ENCODE results near the gene HRCT1. TPM values are rescaled to one million over a fixed set of nuclear protein-coding genes. Genes with fewer than 3 reads are reported as not detected.
"Not testable (repeated sequence)": the region's sequence is repeated elsewhere in the genome, so short reads cannot be mapped to it uniquely, and the experiment has no call there.

Gene HRCT1
- total RNA-seq, 2 donors from 2014 or later, result 43.1 to 65.0 TPM

DNA sequence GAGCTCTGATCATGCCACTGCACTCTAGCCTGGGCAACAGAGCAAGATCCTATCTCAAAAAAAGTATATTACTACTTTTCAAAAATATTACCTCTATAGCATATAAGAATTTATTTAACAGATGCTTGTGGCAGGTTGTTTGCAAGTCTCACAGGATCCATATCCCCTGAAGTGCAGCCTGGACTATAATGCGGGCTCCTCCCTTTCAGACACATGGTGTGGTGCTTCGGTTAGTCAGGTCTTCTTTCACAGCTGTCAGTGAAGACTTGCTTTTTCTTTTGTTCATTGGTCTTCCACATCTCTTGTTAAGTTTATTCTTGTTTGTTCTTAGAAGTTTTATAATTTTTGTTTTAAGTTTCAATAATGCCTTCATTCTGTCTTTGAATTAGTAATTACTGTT, 9.4 kb upstream of the HRCT1 start:
- H3K4me1 ChIP-seq, result no peaks in the 10 kb centered on the region
- no peak overlapping the region for H3K4me3 ChIP-seq
- intact Hi-C loops (cut with DNase I), result loop anchor here (5.0 kb wide), 1 partner anchor 126 kb away; no protein-coding TSS in a partner anchor
- H3K9ac ChIP-seq (ENCODE audit: low read depth in 2 of 2, low read length in 2 of 2), result no peak overlapping the region
- H3K27ac ChIP-seq, result no peak overlapping the region
- TF ChIP-seq, protein P1, sequence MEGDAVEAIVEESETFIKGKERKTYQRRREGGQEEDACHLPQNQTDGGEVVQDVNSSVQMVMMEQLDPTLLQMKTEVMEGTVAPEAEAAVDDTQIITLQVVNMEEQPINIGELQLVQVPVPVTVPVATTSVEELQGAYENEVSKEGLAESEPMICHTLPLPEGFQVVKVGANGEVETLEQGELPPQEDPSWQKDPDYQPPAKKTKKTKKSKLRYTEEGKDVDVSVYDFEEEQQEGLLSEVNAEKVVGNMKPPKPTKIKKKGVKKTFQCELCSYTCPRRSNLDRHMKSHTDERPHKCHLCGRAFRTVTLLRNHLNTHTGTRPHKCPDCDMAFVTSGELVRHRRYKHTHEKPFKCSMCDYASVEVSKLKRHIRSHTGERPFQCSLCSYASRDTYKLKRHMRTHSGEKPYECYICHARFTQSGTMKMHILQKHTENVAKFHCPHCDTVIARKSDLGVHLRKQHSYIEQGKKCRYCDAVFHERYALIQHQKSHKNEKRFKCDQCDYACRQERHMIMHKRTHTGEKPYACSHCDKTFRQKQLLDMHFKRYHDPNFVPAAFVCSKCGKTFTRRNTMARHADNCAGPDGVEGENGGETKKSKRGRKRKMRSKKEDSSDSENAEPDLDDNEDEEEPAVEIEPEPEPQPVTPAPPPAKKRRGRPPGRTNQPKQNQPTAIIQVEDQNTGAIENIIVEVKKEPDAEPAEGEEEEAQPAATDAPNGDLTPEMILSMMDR (IDR thresholded peaks at IDR 0.05), result no peak
- DNase-seq, result no peak
- no peaks in the 10 kb centered on the region for H3K9me3 ChIP-seq
- no peaks in the 10 kb centered on the region for H3K36me3 ChIP-seq
- H3K27me3 ChIP-seq, result no peaks in the 10 kb centered on the region

DNA sequence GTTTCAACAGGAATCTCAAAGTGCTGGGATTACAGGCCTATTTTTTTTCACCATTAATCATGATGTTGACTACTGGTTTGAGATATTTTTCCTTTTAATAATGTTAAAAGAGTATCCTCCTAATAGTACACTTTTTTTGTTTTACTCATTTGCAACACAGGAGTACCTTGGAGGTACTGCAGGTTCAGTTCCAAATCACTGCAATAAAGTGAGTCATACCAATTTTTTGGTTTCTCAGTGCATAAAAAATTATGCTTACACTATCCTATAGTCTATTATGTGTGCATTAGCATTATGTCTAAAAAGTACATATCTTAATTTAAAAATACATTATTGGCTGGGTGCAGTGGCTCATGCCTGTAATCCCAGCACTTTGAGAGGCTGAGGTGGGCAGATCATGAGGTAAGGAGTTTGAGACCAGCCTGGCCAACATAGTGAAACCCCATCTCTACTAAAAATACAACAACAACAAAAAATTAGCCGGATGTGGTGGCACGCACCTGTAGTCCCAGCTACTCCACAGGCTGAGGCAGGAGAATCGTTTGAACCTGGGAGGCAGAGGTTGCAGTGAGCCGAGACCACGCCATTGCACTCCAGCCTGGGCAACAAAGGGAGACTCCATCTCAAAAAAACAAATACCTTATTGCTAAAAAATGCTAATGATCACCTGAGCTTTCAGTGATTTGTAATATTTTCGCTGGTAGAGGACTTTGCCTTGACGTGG, 8.5 kb upstream of the HRCT1 start:
- H3K9ac ChIP-seq (ENCODE audit: low read depth in 2 of 2, low read length in 2 of 2); H3K4me1 ChIP-seq; H3K9me3 ChIP-seq; DNase-seq; H3K27ac ChIP-seq; H3K4me3 ChIP-seq; H3K36me3 ChIP-seq; H3K27me3 ChIP-seq: not testable (repeated sequence)
- intact Hi-C loops (cut with DNase I), result loop anchor here (5.0 kb wide), 1 partner anchor 125 kb away; no protein-coding TSS in a partner anchor

DNA sequence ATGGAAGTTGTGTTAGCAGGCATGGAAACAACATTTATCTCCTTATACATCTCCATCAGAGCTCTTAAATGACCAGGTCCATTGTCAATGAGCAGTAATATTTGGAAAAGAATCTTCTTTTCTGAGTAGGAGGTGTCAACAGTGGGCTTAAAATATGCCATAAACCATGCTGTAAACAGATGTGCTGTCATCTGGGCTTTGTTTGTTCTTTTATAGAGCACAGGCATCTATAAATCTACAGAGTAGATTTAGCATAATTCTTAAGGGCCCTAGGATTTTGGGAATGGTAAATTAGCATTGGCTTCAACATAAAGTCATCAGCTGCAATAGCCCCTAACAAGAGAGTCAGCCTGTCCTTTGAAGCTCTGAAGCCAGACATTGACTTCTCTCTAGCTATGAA, 7.7 kb upstream of the HRCT1 start:
- no peaks in the 10 kb centered on the region for H3K9me3 ChIP-seq
- TF ChIP-seq, protein P1 (IDR thresholded peaks at IDR 0.05), result no peak
- H3K36me3 ChIP-seq, result no peaks in the 10 kb centered on the region
- no peak for DNase-seq
- no peak overlapping the region for H3K27ac ChIP-seq
- H3K4me1 ChIP-seq, result no peaks in the 10 kb centered on the region
- intact Hi-C loops (cut with DNase I), result loop anchor here (5.0 kb wide), 1 partner anchor 124 kb away; no protein-coding TSS in a partner anchor
- no peak overlapping the region for H3K9ac ChIP-seq (ENCODE audit: low read depth in 2 of 2, low read length in 2 of 2)
- H3K27me3 ChIP-seq, result no peaks in the 10 kb centered on the region
- no peak overlapping the region for H3K4me3 ChIP-seq

DNA sequence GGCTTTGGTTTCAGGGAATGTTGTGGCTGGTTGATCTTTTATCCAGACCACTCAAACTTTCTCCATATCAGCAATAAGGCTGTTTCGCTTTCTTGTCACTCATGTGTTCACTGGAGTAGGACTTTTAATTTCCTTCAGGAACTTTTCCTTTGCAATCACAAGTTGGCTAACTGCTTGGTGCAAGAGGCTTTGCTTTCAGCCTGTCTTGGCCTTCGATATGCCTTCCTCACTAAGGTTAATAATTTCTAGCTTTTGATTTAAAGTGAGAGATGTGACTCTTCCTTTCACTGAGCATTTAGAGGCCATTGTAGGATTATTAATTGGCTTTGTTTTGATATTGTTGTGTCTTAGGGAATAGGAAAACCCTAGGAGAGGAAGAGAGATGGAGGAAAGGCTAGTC, 7.0 kb upstream of the HRCT1 start:
- Histone ChIP-seq H3K27me3 (no peaks in the 10 kb centered on the region), H3K4me1 (no peaks in the 10 kb centered on the region), H3K36me3 (no peaks in the 10 kb centered on the region), H3K4me3 (no peak overlapping the region), H3K27ac (no peak overlapping the region), H3K9me3 (no peaks in the 10 kb centered on the region), H3K9ac (ENCODE audit: low read depth in 2 of 2, low read length in 2 of 2) (no peak overlapping the region)
- TF ChIP-seq, protein P1 (IDR thresholded peaks at IDR 0.05), result no peak
- intact Hi-C loops (cut with DNase I), result loop anchor here (5.0 kb wide), 1 partner anchor 123 kb away; no protein-coding TSS in a partner anchor
- DNase-seq, result no peak

DNA sequence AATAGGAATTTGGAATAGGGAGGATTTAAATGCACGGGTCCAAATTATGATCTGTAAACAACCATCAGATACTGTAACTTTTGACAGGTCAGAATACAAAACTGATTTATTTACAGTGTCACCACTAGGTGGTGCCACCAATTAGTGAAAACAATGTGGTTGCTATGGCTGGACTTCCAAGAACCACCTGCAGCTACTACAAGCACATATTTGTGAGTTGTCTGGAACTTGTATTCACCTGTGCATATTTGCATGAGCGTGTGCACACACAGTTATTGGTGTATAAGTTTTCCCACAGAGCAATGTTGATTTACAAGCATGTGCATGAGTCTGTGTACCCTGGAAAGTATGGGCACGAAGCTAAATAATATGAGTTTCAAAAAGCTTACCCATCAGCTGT, 3.0 kb upstream of the HRCT1 start:
- Histone ChIP-seq H3K4me3 (no peak overlapping the region), H3K4me1 (peaks cover 25% of the 10 kb centered on the region), H3K36me3 (no peaks in the 10 kb centered on the region), H3K27ac (no peak overlapping the region), H3K27me3 (no peaks in the 10 kb centered on the region), H3K9ac (ENCODE audit: low read depth in 2 of 2, low read length in 2 of 2) (peak overlapping the region in 1 of 2 donors; percentile 56), H3K9me3 (no peaks in the 10 kb centered on the region)
- intact Hi-C loops (cut with DNase I), result loop anchor here (2.0 kb wide), 1 partner anchor 42 kb away; no protein-coding TSS in a partner anchor
- TF ChIP-seq, protein P1 (IDR thresholded peaks at IDR 0.05), result peak; percentile 70
- DNase-seq, result peak; percentile 66

DNA sequence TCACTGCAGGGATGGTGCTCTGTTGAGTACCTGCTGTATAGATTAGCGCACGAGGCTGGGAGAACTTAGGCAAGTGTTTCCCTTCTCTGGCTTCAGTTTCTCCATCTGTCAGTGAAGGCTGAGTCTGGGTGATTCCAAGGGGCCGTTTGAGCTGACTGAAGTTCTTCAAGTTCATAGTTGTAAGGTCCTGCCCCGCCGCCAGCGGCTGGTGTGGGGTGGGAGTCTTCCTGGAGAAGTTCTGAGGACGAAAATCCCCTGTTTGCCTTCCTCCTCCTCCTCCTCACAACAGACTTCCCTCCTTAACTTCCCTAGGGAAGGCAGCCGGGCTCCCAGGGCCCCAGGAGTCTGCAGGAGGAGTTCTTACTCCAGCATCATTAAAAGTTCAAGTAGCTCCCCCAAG, 1.7 kb upstream of the HRCT1 start:
- Histone ChIP-seq H3K9me3 (no peaks in the 10 kb centered on the region), H3K9ac (ENCODE audit: low read depth in 2 of 2, low read length in 2 of 2) (peak overlapping the region in 1 of 2 donors; percentile 87), H3K4me1 (peaks cover 37% of the 10 kb centered on the region), H3K27me3 (no peaks in the 10 kb centered on the region), H3K36me3 (no peaks in the 10 kb centered on the region), H3K4me3 (no peak overlapping the region), H3K27ac (peak overlapping the region; percentile 94)
- intact Hi-C loops (cut with DNase I), result no loop called here
- DNase-seq, result no peak
- TF ChIP-seq, protein P1 (IDR thresholded peaks at IDR 0.05), result no peak

Data from colonic mucosa (tissue), 4 donors.